NCI-H2171 (cell line): ENCODE data around the gene ACOX3.
"Not testable (repeated sequence)": the region's sequence is repeated elsewhere in the genome, so short reads cannot be mapped to it uniquely, and the experiment has no call there.

Experiments used
- DNase-seq: peaks from one replicate; lab custom pipeline; 2025; lab: John Stamatoyannopoulos, UW

Gene ACOX3

DNA sequence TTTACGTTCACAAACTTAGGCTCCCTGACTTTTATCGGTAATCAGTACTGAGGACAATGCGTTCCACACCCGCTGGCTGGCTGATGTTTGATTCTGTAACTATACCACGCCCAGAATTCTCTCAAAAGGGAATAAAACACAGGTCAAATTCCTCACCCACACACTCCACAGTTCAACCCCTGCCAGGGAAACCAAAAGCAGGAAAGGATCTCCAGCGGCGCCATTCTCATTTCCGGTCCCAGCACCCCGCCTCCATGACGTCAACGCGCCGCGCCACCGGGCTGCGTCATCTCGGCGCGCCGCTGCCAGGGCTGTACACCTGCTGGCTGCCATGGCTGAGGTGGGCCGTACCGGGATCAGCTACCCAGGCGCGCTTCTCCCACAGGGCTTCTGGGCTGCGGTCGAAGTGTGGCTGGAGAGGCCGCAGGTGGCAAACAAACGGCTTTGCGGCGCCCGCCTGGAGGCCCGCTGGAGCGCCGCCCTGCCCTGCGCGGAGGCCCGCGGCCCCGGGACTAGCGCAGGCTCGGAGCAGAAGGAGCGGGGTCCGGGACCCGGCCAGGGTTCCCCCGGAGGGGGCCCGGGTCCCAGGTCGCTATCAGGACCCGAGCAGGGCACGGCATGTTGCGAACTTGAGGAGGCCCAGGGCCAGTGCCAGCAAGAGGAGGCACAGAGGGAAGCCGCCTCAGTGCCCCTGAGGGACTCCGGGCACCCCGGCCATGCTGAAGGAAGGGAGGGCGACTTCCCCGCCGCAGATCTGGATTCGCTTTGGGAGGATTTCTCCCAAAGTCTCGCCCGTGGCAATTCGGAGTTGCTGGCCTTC, at the start of gene ACOX3, which contains the start of gene TRMT44:
Gene ACOX3, minus strand, starts transcription at position 232 of the 820 bp plus-strand sequence. CDS start 24,202 bp downstream, outside the sequence.
Gene TRMT44, plus strand, starts transcription at position 286 of the 820 bp plus-strand sequence. Its CDS starts 46 bp downstream, at position 332.
- DNase-seq = peak; percentile 49

DNA sequence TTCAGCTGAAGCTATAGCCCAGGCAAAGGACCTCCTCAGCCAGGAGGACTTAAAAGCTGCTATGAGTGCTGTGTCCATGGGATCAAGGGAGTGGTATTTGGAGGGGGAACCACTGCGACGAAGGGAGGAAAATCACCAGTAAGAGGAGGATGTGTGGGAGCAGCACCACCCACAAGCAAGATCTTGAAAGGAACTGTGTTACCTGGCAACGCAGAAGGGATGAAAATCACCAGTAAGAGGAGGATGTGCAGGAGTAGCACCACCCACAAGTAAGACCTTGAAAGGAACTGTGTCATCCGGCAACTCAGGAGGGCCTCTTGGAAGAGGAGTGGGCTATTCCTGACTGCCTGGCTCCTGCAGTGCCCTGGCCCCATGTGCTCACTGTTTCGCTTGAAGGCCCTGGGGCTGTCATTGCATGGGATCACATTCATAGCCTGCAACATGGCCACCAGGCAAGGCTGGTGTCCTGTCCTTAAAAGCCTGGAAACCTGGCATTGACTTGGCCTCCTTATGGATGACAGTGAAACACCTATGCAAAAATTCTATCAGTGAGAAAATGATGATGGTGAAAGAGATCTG, 48.4 kb upstream of the ACOX3 start:
- no peak for DNase-seq

- not testable (repeated sequence) for DNase-seq
Observed at GRCh38 chr4:8486643-8487042, 46.1 kb upstream of the ACOX3 start.

DNA sequence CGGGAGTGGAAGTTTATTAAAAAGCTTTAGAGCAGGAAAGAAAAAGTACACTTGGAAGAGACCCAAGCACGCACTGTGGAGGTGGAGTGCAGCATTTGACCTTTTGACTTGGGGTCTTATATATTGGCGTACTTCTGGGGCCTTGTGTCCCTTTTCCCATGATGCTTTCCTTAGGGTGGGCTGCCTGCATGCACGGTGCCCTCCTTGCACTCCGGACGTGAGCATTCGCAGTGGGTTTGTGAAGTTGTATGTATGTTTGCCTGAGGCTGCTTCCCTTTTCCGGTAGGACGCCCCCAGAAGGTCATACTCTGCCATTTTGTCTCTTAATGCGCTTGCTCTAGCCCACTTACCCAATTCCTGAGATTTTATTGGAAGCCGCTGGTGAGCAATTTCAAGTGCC, 39.7 kb upstream of the ACOX3 start:
- DNase-seq = no peak

GRCh38 chr4:8478801-8479744, 38.5 kb upstream of the ACOX3 start:
- no peak for DNase-seq

DNA sequence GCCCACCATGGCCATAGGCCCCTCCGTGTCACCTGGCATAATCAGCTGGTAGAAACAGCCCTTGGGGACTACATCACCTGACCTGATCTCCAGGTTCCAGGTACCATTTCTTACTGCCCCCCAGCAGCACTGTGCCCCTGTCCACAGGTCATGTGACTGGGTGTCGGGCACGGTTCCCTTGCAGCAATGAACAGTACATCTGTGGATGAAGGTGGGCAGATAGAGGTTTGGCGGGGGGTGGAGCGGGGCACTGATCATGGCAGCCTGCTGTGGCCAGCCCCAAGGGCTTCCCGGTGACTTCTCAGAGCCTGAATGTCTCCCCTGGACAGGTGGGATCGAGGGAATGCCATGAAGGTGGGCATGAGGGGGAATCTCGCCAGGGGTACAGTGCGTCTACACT, 37.8 kb upstream of the ACOX3 start:
- no peak for DNase-seq

DNA sequence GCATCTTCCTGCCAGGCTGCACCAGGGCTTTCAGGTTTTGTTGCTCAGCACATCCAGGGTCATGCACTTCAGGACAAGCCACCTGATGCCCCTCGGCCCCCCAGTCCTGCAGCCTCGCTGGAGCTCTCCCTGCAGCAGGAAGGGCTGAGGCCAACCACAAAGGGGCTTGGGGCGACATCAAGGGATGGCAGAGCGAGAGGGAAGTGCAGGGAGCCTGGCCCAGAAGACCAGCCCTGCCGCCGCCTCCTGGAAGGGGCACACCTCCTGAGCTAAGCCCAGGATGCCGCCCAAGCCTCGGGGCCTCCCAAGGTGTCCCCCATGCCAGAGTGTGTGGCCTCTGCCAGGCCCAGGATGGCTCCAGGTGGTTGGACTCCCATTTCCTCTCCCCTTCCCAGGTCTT, 37.2 kb upstream of the ACOX3 start:
- DNase-seq = no peak

- DNase-seq = no peak
Observed at GRCh38 chr4:8477095-8477635, 36.6 kb upstream of the ACOX3 start.

GRCh38 chr4:8475751-8476575, 35.4 kb upstream of the ACOX3 start:
- no peak for DNase-seq

- no peak for DNase-seq
Observed at GRCh38 chr4:8474856-8475255, 34.3 kb upstream of the ACOX3 start.

DNA sequence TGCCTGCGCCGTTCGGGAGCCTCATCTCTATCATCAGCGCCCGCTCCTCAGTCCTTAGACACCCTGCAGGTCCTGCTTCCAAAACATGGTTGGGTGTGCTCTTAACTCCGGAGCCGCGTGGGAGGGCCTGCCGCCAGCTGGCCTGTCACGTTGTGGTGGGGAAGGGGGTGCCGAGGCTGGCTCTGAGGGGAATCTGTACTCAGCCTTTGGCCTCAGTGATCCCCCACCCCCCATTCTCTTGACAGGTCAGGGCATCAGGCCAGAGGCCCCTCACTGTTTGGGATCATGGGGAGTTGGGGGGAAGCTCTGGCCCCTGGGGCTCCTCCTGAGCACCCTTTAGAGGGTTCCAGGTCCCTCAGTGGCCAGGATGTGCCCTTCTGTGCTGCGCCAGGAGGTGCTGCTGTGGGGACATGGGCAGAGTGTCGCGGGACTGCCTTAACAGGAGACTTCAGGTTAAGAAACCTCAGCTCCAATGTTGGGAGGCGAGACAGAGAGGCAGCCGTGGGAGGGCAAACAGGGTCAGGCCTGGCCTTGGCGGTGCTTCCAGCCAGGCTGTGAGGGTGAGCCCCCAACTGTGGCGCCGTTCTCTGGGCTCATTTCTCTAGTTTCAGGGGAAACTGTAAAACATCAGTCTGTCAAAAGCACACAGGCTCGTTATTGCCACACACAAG, 33.5 kb upstream of the ACOX3 start:
- DNase-seq = no peak

DNA sequence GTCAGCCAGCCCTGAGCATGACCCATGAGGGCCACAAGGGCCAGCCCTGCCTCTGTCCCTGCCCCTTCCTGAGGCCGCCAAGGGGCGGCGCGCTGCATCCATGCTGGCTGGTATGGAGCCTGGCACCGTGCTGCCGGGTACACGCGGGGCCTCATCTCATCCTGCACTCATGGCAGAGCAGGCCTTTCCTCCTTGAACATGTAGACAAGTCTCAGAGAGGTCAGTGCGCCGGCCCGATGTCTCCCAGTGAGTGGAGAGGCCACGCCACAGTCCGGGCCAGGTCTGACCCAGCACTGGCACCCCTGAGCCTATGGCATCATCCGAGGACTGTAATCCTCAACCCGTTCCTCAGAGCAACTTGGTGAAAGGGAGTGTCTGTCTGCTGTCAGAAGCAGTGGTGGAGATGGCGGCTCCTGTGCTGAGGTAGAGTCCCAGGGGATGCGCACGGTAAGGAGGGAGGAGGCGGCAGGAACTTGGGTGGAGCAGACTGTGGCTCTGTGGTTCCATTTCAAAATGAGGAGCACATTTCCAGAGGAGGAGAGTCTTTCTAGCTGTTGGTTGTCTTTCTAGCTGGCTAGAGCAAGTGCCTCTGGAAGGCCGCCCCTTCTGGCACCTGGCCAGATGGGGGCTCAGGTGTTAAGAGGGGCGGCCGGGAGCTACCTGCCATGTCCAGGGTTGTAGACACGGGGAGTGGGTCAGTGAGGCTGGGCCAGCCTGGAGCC, 32.8 kb upstream of the ACOX3 start:
- no peak for DNase-seq

GRCh38 chr4:8472689-8473197, 32.2 kb upstream of the ACOX3 start:
- no peak for DNase-seq

GRCh38 chr4:8472158-8472688, 31.7 kb upstream of the ACOX3 start:
- no peak for DNase-seq

DNA sequence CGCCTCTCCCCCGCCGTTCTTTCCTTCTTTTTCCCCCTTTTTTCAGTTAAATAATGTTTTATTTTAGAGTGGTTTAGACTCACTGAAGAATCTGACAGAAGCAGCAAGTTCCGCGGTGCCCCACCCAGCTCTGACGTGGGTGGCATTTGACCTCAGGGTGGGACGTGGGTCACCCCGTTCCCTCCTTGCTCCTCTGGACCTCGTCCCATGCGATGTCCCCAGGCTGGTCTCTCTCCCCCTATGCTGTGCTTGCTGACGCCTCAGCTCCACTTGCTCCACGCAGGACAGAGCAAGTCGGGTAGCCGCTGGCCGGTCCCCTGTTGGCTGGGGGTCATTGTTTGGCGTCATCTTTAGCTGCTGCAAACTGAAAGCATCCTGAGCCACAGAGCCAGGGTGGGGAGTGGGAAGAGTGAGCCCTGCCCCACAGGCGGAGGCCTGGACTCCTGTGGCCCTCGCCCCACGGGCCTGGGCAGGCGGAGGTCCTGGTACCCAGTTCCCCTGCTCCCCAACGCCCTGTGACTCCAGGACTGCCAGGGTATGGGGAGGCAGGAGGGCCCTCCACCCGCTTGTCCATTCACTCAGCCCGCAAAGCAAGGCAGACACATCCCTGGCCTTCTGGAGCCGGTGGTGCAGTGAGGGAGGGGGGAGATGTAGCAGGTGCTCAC, 30.8 kb upstream of the ACOX3 start:
- no peak for DNase-seq

- no peak for DNase-seq
Observed at GRCh38 chr4:8470451-8471024, 30.0 kb upstream of the ACOX3 start.

DNA sequence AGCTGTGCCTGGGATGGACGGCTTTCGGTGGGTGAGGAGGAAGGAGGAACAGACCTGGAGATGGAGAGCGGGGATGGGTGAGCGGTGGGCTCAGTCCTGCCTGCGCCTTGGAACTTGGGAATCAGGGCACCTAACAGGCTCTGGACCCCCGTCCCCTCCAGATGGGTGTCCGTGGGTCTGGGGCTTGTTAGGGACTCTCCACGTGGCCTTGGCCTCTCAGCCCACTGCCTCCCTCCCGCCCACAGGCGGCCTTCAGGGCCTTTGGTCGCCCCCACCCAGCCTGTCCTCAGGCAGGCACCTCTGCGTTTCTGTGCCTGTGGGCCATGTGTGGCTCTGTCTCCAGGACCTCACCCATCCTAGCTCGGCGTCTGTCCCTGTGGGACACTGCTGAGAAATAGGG, 29.0 kb upstream of the ACOX3 start:
- DNase-seq = no peak

- DNase-seq = no peak
Observed at GRCh38 chr4:8468746-8469535, 28.4 kb upstream of the ACOX3 start.
